NCI-H2196 treated with DMSO at 0.1 percent for 48 hours (cell line): Measurements from ENCODE around the gene CMTM7.
"Not testable (repeated sequence)": the region's sequence is repeated elsewhere in the genome, so short reads cannot be mapped to it uniquely, and the experiment has no call there.

Experiments used
- DNase-seq: peaks from one replicate; lab custom pipeline; 2025; ENCODE audit not compliant: unreplicated experiment; lab: John Stamatoyannopoulos, UW

Gene CMTM7

DNA sequence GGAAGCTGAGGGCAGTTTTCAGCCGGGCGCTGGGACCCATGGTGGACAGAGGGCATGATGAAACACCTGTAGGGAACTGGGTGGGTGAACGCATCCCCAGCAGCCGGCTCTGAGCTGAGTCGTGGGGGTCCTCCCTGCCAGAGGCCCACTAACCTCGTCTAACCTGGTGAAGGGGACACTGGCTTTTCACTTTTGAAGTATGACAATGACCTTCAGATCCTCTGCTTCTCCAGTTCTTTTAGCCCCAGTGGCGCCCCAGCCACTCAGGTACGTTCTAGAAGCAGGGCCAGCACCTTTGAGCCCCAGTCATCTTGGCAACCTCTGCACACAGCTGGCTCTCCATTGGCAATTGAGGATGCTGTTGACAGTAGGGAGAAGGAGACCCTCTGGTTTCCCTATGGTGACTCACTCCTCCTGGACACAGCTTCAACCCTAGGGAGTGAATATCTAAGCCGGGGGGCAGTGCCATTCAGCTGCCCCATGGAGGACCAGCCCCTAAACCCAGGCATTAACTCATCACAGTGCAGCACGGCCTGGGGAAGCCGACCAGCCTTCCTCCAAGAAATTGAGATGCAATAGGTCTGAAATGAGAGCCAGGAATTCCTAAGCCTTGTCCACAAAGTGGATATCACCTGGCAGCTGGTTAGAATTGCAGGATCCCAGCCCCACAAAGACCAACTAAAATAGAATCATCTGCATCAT is 64.9 kb downstream of the CMTM7 start:
- no peak for DNase-seq

DNA sequence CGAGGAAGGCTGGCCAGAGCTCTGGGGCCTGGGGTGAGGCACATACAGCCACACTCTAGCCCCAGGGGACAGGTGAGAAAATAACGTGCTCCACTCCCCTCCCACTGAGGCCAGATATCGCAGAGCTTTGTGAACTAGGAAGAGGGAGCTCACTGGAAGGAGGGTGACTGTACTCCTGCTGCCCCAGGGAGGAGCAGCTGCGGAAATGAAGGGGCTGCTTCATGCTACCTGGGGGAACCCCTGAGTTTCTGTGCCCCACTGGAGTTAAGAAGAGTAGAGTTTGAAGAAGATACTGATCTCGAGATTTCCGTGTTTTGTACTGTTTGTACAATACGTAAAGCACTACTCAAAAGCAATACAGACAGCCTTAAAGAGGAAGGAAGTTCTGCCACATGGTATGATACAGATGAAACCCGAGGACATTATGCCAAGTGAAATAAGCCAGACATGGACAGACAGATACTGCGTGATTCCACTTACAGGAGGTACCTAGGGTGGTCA is 66.4 kb downstream of the CMTM7 start:
- no peak for DNase-seq

DNA sequence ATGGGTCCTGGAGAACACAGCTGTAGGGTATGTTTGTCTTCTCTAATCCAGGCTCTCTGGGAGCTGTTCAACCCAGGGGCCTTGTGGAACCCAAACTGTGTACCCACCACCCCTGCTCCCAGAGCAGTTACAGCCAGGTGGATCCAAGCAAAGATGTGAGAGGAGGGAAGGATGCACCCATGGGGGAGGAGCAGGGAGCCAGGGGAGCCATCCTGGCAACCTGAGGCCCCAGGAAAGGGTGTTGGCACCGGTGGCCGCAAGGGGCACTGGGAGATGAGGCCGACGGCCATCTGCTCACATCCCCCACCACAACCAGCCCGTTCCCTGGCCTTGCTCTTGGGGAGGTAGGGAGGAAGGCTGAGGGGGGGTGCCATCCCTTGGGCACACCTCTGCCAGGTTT is 67.8 kb downstream of the CMTM7 start:
- DNase-seq = no peak

DNA sequence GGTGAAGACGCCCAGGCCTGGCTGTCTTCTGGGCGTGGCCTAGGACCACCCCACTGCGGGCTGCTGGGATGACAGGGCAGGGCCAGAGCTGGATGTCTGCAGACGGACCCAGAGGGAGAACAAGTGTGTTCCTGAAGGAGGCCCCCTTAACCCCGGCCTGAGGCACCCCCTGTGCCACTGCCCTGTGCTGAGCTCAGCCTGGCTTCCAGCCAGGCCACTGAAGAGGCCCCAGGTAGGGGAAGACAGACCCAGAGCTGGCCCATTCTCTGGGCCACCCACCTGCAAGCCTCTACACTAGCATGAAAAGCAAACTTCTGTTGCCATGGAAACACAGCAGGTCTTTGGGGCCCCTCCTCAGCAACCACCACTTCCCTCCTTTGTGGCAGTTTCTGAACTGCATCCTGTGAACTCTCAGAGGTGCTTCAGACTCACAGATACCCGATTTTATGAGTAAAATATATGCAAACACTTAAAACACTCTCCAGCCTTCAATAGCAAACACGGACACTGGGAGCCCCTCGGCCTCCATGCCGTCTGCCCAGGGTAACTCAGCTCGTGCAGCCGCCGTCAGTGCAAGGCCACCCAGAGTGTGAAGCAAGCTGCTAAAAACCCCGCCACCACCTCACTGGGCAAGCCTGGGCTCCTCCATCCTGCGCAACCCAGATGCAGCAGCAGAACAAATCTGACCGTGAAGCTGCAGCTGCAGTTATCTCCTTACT is 68.5 kb downstream of the CMTM7 start:
- no peak for DNase-seq

DNA sequence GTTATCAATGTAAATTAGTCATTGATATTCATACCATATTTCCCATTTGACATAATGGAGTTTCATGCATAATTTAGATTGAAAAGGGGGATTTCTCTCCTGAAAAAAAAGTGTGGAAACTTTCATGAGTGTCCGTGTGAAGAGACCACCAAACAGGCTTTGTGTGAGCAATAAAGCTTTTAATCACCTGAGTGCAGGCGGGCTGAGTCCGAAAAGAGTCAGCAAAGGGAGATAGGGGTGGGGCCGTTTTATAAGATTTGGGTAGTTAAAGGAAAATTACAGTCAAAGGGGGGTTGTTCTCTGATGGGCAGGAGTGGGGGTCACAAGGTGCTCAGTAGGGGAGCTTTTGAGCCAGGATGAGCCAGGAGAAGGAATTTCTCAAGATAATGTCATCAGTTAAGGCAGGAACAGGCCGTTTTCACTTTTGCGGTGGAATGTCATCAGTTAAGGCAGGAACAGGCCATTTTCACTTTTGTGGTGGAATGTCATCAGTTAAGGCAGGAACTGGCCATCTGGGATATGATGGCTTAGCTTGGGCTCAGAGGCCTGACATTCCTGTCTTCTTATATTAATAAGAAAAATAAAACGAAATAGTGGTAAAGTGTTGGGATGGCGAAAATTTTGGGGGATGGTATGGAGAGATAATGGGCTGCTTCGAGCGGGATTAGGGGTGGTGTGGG is 69.3 kb downstream of the CMTM7 start:
- DNase-seq = not testable (repeated sequence)

DNA sequence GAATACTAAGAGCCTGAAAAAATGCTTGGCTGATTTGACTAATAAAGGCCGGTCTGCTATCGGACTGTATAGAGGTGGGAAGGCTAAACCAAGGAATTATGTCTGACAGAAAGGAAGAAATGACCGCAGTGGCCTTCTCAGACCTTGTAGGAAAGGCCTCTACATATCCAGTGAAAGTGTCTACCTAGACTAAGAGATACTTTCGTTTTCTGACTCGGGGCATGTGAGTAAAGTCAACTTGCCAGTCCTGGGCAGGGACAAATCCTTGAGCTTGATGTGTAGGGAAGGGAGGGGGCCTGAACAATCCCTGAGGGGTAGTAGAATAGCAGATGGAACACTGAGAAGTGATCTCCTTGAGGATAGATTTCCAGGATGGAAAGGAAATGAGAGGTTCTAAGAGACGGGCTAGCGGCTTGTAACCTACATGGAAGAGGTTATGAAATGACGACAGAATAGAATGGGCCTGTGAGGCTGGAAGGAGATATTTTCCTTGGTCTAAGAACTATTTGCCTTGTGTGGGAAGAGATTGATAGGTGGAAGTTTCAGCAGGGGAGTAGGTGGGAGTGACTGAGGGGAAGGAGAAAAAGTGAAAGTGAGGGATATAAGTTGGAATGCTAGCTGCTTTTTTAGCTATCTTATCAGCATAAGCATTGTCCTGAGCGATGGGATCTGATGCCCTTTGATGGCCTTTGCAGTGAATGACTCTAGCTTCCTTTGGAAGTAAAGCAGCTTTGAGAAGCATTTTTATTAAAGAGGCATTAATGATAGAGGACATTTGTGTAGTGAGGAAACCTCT is 70.7 kb downstream of the CMTM7 start:
- not testable (repeated sequence) for DNase-seq

DNA sequence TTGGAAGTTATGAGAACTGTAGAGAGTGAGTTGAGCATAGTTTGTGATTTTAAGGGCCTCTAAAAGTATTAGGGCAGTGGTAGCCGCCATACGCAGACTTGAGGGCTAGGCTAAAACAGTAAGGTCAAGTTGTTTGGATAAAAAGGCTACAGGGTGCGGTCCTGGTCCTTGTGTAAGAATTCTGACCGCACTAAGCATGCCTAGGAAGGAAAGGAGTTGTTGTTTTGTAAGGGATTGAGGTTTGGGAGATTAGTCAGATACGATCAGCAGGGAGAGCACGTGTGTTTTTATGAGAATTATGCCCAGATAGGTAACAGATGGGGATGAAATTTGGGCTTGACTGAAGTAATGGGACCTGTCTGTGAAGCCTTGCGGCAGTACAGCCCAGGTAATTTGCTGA is 71.8 kb downstream of the CMTM7 start:
- DNase-seq = not testable (repeated sequence)

DNA sequence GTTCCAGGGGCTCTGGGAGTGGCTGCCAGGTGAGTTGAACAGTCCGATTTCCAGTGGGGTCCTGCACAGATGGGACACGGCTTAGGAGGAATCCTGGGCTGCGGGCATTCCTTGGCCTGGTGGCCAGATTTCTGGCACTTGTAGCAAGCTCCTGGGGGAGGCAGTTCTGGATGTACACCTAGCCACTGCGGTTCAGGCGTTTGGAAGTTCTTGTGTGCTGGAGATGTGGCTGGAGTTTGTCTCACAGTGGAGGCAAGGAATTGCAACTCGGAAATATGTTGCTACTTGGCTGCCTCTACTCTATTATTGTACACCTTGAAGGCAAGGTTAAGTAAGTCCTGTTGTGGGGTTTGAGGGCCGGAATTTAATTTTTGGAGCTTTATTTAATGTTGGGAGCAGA is 73.1 kb downstream of the CMTM7 start:
- DNase-seq = not testable (repeated sequence)

DNA sequence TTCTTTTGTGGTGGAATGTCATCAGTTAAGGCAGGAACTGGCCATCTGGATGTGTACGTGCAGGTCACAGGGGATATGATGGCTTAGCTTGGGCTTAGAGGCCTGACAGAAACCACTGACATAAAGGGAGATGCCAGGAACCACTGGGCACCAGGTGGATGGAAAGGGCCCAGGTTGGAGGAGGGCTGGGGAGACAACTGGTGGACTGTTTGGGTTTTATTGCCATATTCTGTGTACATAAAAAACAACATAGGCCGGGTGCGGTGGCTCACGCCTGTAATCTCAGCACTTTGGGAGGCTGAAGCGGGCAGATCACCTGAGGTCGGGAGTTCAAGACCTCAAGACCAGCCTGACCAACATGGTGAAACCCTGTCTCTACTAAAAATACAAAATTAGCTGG is 75.2 kb downstream of the CMTM7 start:
- DNase-seq = not testable (repeated sequence)

DNA sequence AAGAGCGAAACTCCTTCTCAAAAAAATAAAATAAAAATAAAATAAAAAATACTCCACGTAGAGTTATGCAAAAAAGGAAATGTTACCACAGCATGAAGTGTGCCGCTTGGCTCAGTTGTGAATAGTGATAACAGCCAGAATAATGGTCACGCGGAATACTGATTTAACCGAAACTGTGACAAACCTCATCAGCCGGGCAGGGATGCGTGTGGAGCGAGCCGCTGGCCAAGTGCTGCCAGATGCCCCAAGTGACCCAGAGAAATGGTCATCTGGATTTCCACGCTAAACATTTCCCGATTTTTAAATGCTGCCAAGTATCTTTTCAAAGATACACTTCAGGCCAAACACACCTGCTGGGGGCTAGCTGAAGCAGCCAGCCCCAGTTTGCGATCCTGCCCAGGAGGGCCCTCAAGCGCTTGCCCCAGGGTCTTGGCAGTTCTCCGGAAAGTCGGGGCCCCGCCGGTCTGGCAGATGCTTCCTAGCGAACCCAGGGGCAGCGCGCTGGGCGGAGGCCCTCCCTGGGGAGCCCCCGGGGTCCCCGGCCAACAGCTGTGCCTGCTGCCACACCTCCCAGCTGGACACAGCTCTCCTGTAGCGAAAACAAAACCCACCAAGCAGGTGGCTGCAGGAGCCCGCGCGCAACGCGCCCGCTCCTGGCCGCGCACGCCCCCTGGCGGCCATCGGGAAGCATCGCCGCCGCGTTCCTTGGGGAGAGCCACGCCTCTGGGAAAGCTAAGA is 75.8 kb downstream of the CMTM7 start:
- DNase-seq = peak; percentile 21

DNA sequence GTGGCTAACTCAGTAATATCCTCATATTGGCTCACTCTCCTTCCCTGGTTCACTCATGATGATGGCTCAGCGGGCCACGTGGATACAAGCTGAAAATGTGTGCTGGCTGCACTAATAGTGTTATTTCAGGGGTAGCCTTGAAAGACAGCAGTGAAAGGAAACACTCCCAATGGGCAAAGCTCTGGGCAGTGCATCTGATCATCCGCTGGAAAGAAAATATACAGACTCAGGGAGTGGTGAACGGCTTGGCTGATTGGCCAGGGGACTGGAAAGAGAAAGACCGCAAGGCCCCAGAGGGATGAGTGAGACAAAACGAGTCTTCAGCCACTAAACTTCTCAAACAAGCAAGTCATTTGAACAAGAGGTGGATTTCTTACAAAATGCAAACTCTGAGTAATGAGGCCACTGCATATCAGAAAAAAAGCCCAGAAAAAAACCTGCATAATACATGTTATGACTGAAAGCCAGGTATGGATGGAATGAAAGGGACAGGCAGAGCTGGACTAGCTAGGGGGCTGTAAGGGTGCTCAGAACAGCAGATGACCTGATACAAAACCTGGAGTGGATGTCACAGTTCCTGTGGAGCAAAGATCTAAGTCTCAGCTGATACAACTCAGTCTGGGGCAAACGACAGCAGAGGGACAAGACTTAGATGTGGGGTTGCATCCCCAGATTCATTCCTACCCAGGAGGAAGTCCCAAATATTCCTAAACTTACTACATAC is 77.7 kb downstream of the CMTM7 start:
- no peak for DNase-seq

DNA sequence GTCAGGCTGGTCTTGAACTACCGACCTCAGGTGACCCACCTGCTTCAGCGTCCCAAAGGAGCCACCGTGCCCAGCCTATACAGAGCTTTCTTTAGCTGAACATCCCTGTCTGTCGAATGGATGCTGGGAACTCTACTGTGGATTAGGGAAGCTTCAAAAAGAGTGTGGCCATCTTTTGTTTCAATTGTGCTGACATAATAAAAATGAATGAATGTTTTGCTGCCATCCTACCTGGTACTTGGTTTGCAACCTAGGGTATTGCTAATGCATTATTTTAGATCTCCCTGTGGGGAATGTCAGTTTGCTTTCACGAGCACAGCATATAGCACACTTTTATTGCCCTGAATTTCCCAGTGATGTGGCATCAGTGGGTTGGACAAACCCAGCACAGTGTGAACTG is 78.7 kb downstream of the CMTM7 start:
- DNase-seq = no peak

DNA sequence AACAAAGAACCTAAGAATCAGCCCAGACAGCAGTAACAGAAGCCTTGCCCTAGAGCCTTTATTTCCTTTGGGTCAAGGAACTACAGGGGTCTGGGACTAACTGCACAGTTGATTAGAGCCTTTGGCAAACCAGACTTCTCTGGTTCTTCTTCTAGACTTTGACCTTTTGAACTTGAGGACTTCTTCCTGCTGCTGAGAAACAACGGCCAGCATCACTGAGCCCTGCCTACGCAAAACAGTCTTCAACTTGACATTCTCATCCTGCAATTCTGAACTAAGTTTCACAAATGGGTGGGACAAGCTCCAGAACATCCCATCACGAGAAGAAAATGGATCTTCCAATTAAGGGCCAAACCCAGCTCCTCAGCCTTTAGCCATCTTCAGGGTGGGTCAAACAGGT is 79.6 kb downstream of the CMTM7 start:
- no peak for DNase-seq

DNA sequence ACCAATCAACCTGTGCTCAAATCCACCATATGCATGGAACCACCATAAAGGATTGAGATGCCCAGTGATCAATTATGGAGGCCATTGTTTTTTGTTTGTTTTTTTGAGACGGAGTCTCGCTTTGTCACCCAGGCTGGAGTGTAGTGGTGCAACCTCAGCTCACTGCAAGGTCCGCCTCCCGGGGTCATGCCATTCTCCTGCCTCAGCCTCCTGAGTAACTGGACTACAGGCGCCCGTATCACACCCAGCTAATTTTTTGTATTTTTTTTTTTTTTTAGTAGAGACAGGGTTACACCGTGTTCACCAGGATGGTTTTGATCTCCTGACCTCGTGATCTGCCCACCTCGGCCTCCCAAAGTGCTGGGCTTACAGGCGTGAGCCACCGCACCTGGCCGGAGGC is 80.5 kb downstream of the CMTM7 start:
- not testable (repeated sequence) for DNase-seq

DNA sequence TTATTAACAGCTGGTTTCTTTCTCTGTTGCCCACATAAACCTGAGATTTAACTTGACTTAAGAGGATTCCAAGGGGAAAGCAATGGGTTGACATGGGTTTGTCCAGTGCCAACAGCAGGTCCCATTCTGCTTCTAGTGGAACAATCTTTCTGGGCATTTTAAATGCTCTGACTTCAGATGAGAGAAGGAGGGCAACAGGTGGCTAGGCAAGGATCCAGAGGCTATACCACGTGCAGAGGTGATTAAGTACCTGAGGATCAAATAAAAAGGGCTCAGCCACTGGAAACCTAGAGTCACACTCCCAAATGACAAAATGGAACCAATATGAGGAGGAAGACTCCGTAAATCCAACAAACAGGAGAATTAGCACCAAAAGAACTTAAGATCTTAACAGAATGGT is 82.5 kb downstream of the CMTM7 start:
- DNase-seq = no peak

DNA sequence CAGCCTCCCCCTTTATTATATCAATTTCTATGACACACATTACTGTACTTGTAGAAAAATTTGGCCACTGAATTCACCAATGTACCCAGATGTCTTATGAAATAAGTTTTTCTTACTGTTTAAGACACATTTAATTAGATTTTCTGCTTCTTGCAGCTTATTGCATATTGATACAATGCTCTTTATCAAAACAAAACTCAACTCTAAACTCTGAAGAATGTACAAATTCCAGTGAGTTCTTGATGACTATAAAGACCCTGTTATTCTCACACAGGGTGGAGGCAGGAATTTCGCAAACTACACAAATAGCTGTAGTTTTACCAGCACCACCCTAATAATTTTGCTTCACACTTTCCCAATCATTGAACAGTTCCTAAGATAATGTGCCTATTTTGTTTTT is 89.0 kb downstream of the CMTM7 start:
- no peak for DNase-seq

DNA sequence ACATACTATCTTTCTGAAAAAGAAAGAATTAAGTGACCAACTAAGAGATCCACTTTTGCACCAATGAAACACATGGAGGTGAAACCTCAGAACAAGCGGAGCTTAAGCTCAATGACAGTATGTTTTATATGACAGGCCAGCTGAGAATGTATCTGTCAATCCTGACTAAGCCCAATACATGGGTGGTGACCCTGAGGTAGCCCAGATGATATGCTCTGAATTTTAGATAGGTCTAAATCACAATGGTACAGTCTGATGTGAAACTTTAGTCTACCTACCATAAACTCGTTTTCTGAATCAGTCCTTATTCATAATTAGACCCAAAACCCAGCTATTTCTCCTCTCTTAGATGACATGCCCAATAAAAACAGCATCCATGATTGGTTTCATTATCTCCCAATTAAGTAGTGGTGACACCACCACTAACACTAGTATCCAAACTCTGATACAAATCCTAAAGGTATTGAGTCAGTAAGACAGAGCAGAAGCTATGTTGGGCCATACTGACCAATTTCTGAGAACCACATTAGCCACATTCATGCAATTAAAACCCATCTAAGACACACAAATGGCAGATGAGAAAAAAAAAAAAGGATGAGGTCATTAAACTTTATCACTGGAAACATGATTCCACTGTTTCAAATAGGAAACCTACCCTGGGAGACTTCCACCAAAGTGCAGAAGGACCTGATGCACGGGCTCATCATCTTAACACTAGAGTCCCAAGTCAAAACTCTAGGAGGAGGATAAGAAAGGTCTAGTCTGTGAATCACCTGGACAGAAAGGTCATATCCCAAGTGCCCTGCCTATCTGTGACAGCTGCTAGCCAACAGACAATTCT is 90.4 kb downstream of the CMTM7 start:
- DNase-seq = no peak

DNA sequence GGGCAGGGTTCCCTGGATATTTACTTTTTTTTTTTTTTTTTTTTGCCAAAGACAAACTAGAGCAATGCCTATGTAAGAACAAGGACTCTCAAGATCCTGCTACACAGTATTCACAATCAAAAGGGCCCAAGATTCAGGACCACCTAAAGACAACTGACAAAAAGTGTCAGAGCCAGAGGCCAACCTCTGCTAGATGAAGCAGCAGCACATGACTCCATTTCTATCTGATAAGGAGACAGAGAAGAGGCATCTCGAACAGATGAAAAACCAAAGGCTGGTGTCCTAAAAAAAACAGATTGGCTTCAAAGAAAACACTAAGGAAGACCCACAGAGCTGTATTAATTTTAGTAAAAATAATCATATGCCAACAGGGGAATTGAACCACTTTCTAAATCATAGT is 91.0 kb downstream of the CMTM7 start:
- DNase-seq = no peak

DNA sequence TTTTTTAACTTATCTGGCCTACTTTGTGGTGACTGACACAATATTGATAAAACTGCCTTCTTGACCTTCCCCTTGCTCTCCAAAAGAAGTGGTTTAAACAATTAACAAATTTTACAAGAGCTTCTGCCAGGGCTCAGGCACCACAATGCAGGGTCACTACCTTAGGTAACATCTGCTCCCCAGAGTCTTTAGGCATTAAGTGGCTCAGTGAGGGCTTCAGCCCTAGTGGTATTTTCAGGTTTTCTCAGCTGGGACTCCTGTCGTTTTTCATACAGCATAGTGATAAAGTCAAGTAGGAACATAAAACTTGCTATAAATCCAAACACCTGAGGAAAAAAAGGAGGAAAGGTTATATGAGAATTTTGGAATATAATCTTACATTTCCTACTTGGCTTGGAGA is 92.1 kb downstream of the CMTM7 start:
- no peak for DNase-seq
